SH-SY5Y (cell line): Measurements from ENCODE around the gene DLGAP1.

ENCODE experiments used
- GATA2 ChIP-seq: IDR thresholded peaks from 2 replicates; pipeline ENCODE4 v1.6.1; 2011; ENCODE audit warnings: mild to moderate bottlenecking, low read depth, low read length
- GATA3 ChIP-seq: IDR thresholded peaks from 2 replicates; pipeline ENCODE4 v1.6.1; 2011; ENCODE audit warnings: low read depth, mild to moderate bottlenecking, low read length, moderate library complexity

DNA sequence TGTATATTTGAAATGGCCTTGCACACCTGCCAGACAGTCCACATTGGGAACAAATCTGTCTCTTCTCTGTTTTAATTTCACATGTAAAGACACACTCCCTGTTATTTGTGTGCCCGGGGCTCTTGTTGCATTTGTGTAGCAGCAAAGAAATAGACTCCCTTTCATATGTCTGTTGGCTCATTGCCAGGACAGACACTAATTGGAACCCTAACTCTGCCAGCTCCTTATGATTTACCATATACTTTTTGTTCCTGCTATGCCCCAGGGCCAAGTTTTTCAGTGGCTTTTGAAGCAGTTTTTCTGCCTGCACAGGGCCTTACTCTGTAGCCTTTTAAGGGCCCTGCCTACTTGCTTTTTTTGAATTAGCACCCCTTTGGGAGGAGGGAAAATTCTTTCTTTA, 396.9 kb downstream of the DLGAP1 start:
- TF ChIP-seq GATA3 (no peak), GATA2 (no peak)
